GM12878 (cell line): Measurements from ENCODE around the gene AVEN. TPM values are rescaled to one million over a fixed set of nuclear protein-coding genes. Genes with fewer than 3 reads are reported as not detected.

Source experiments
- ATAC-seq: fragments of 200-7000 bp; cut with Tn5 transposase; 3 replicates; pipeline ENCODE4 v1.9.1; 2020; ENCODE audit warnings: mild to moderate bottlenecking, moderate library complexity
- BruUV-seq: library from RNA; stranded (reverse); fragments of 400-500 nt; replicated peaks from 2 replicates; lab custom pipeline; 2021; lab: Mats Ljungman, UMichigan
- CTCF ChIA-PET: fragments of 300-600 bp; sonication (Branson Sonifier 250); formaldehyde crosslinking; extraction: SDS; loops from one replicate; lab custom pipeline; 2021; ENCODE audit warnings: inconsistent platforms; lab: Yijun Ruan, JAX
- POLR2A ChIA-PET: fragments of 350-600 bp; formaldehyde crosslinking; extraction: SDS; loops from one replicate; lab custom pipeline; 2021; ENCODE audit warnings: inconsistent platforms; lab: Charles Lee
- RAD21 ChIA-PET: fragments of 300-600 bp; sonication (Branson Sonifier 250); formaldehyde crosslinking; loops from one replicate; lab custom pipeline; 2023; ENCODE audit warnings: antibody characterized with exemption; ENCODE audit not compliant: unreplicated experiment; lab: Charles Lee
- SMC1A ChIA-PET: fragments of 300-600 bp; sonication (Branson Sonifier 250); formaldehyde crosslinking; loops from one replicate; lab custom pipeline; 2023; ENCODE audit not compliant: unreplicated experiment, uncharacterized antibody; lab: Charles Lee
- DNase-seq: peaks from one replicate; pipeline ENCODE4 v3.0.0-alpha.2; 2011; ENCODE audit warnings: low read depth, low spot score
- FAIRE-seq: peaks from 3 replicates; lab custom pipeline; 2011; peaks lifted over from hg19 to GRCh38; lab: Jason Lieb, UNC
- H2AFZ ChIP-seq: 2 replicates; pipeline ENCODE4 v1.6.0; 2011; ENCODE audit warnings: low read depth, low read length, control low read depth; ENCODE audit not compliant: control insufficient read depth
- H3K27ac ChIP-seq: 2 replicates; pipeline ENCODE4 v1.5.1; 2011; ENCODE audit warnings: control low read depth; ENCODE audit not compliant: control insufficient read depth, insufficient read depth
- H3K27me3 ChIP-seq, 2 experiments: replicated peaks in 1 of 2; 2 replicates each; pipeline versions ENCODE4 v1.6.0 to v1.6.1; 2011; ENCODE audit warnings: low read length in 1 of 2; ENCODE audit not compliant: control insufficient read depth in 2 of 2, insufficient read depth in 2 of 2
- H3K36me3 ChIP-seq, 2 experiments: 2 replicates each; pipeline ENCODE4 v1.5.1; 2011; ENCODE audit warnings: low read length in 1 of 2; ENCODE audit not compliant: control insufficient read depth in 2 of 2, insufficient read depth in 2 of 2
- H3K4me1 ChIP-seq: 2 replicates; pipeline ENCODE4 v1.6.1; 2011; ENCODE audit warnings: mild to moderate bottlenecking, low read length, moderate library complexity, mixed read lengths; ENCODE audit not compliant: control insufficient read depth, insufficient read depth
- H3K4me2 ChIP-seq: 2 replicates; pipeline ENCODE4 v1.6.0; 2011; ENCODE audit warnings: control low read depth; ENCODE audit not compliant: control insufficient read depth, insufficient read depth
- H3K4me3 ChIP-seq: fragments of 200-600 bp; sonication (generic); 2 replicates; pipeline ENCODE4 v1.5.1; 2016
- H3K79me2 ChIP-seq: 2 replicates; pipeline ENCODE4 v1.6.0; 2011; ENCODE audit warnings: low read length; ENCODE audit not compliant: control insufficient read depth, insufficient read depth
- H3K9ac ChIP-seq: 2 replicates; pipeline ENCODE4 v1.8.0; 2011; ENCODE audit warnings: low read length, control low read depth, mixed read lengths; ENCODE audit not compliant: control insufficient read depth, insufficient read depth
- H3K9me3 ChIP-seq: replicated peaks from 3 replicates; pipeline ENCODE4 v1.5.1; 2011; ENCODE audit warnings: mild to moderate bottlenecking, low read length; ENCODE audit not compliant: control insufficient read depth, insufficient read depth
- H4K20me1 ChIP-seq: 2 replicates; pipeline ENCODE4 v1.6.0; 2011; ENCODE audit not compliant: control insufficient read depth, insufficient read depth
- ATF3 ChIP-seq: IDR thresholded peaks from 2 replicates; pipeline ENCODE4 v1.6.1; 2011; ENCODE audit warnings: low read depth, mild to moderate bottlenecking, low read length, moderate library complexity, borderline replicate concordance; ENCODE audit errors: extremely low read depth
- E2F8 ChIP-seq: fragments of 450-650 bp; IDR thresholded peaks from 2 replicates; pipeline ENCODE4 v1.6.1; 2018; ENCODE audit warnings: mild to moderate bottlenecking, low read depth, moderate library complexity; ENCODE audit not compliant: partially characterized antibody
- GATAD2B ChIP-seq: fragments of 450-650 bp; conservative IDR thresholded peaks from 2 replicates; pipeline ENCODE4 v1.6.1; 2017; ENCODE audit warnings: low read depth, mild to moderate bottlenecking, moderate library complexity
- MXI1 ChIP-seq: fragments of 150-350 bp; IDR thresholded peaks from 2 replicates; pipeline ENCODE4 v1.6.1; 2011; ENCODE audit warnings: low read depth, mild to moderate bottlenecking, inconsistent platforms, low read length, improper control_type of control experiment
- NFXL1 ChIP-seq: fragments of 450-650 bp; IDR thresholded peaks from 2 replicates; pipeline ENCODE4 v1.6.1; 2017; ENCODE audit warnings: antibody characterized with exemption, mild to moderate bottlenecking, borderline replicate concordance
- NFYA ChIP-seq: IDR thresholded peaks from 2 replicates; pipeline ENCODE4 v1.6.1; 2011; ENCODE audit warnings: low read depth, mild to moderate bottlenecking, low read length, improper control_type of control experiment, borderline replicate concordance
- NKRF ChIP-seq: fragments of 450-650 bp; conservative IDR thresholded peaks from 2 replicates; pipeline ENCODE4 v1.6.1; 2017; ENCODE audit warnings: mild to moderate bottlenecking, moderate library complexity
- RCOR1 ChIP-seq: conservative IDR thresholded peaks from 2 replicates; pipeline ENCODE4 v1.6.1; 2012; ENCODE audit warnings: low read depth, low read length, improper control_type of control experiment
- SPI1 ChIP-seq: IDR thresholded peaks from 2 replicates; pipeline ENCODE4 v1.6.1; 2011; ENCODE audit warnings: low read depth, mild to moderate bottlenecking, low read length, moderate library complexity, borderline replicate concordance; ENCODE audit not compliant: insufficient read depth
- SUPT20H ChIP-seq: IDR thresholded peaks from 2 replicates; pipeline ENCODE4 v1.6.1; 2011; ENCODE audit warnings: low read depth, mild to moderate bottlenecking, low read length, moderate library complexity, borderline replicate concordance; ENCODE audit not compliant: control insufficient read depth
- TBL1XR1 ChIP-seq: IDR thresholded peaks from 2 replicates; pipeline ENCODE4 v1.6.1; 2012; ENCODE audit warnings: low read depth, low read length, improper control_type of control experiment
- WRNIP1 ChIP-seq: IDR thresholded peaks from 2 replicates; pipeline ENCODE4 v1.6.1; 2011; ENCODE audit warnings: low read depth, low read length, improper control_type of control experiment, borderline replicate concordance
- ZBTB40 ChIP-seq: fragments of 450-650 bp; IDR thresholded peaks from 2 replicates; pipeline ENCODE4 v1.6.1; 2016; ENCODE audit warnings: mild to moderate bottlenecking, moderate library complexity, borderline replicate concordance
- WGBS: methylation state at CpG from one replicate; pipeline ENCODE4 v1.1.6; 2016; ENCODE audit warnings: low lambda C conversion rate; ENCODE audit not compliant: insufficient replicate concordance, insufficient coverage; ENCODE audit errors: missing lambda C conversion rate; 5-methylcytosine and 5-hydroxymethylcytosine counted together
- in situ Hi-C: fragments of 300-500 bp; cut with MboI; formaldehyde crosslinking; loops from 9 replicates; pipeline ENCODE4 v1.14.3; 2018; ENCODE audit warnings: mixed read lengths
- intact Hi-C: fragments of 100-400 bp; cut with micrococcal nuclease; formaldehyde crosslinking; loops from one replicate; pipeline ENCODE4 v1.14.2; 2022; ENCODE audit not compliant: unreplicated experiment
- polyA plus RNA-seq, 11 experiments: library from polyadenylated mRNA; depleted of rRNA in 4 of 11; unstranded in 6 of 11; stranded (reverse) in 5 of 11; fragments of >200 nt; fragmentation: Nextera tagmentation in 4 of 11; fragmentation: Illumina TruSeq in 1 of 11; extraction: Ambion mirVana in 4 of 11; extraction: Trizol in 1 of 11; gene quantifications; 1 replicate in 1 of 11; 2 replicates in 10 of 11; pipeline versions ENCODE4 v1.2.1 to v1.2.3, GENCODE V29; 2011 to 2016; ENCODE audit warnings: inconsistent platforms in 2 of 11, missing spikeins in 2 of 11, low read depth in 1 of 11
- total RNA-seq, 4 experiments: library from RNA; depleted of rRNA in 3 of 4; stranded (reverse); fragments of >200 nt in 3 of 4; fragmentation: Illumina TruSeq in 1 of 4; extraction: Trizol in 1 of 4; gene quantifications; 2 replicates each; pipeline versions ENCODE4 v1.2.1 to v1.2.3, GENCODE V29; 2013 to 2021

The AVEN gene
- total and polyA plus RNA-seq, 10 of the 15 experiments (the other 5 are each of a cell fraction or from before 2014, with no cell fraction given), result 1.4 to 15.1 (median 10.5) TPM

GRCh38 chr15:33960549-33960935 is 78.5 kb downstream of the AVEN start:
- SMC1A ChIA-PET, result interaction anchor here (1.3 kb wide), 1 partner anchor 224 kb away, joined by 5 read pairs; no protein-coding TSS in a partner anchor
- H3K4me2 ChIP-seq, result no peak overlapping the region
- no peak overlapping the region for H3K4me3 ChIP-seq
- no peak overlapping the region for H3K27ac ChIP-seq
- CTCF ChIA-PET, result interaction anchor here (1.1 to 1.3 kb wide), 2 partner anchors 224 to 225 kb away, joined by 3 to 4 read pairs; no protein-coding TSS in a partner anchor
- intact Hi-C loops (no loop called here), in situ Hi-C loops (loop anchor here (5.0 kb wide), 1 partner anchor 223 kb away; no protein-coding TSS in a partner anchor)
- FAIRE-seq (no peak), ATAC-seq (no peak), DNase-seq (no peak)
- WGBS, result 83% methylated on average over 3 of the region's 3 CpGs
- no peak overlapping the region for H3K9ac ChIP-seq
- H3K4me1 ChIP-seq, result no peaks in the 10 kb centered on the region
- no peaks in the 10 kb centered on the region for H3K27me3 ChIP-seq
- POLR2A ChIA-PET, result no interaction called here
- RAD21 ChIA-PET, result no interaction called here
- H2AFZ ChIP-seq, result no peak overlapping the region
- no peaks in the 10 kb centered on the region for H4K20me1 ChIP-seq
- no peaks in the 10 kb centered on the region for H3K79me2 ChIP-seq
- BruUV-seq, result no TSS peak
- H3K36me3 ChIP-seq, result no peaks in the 10 kb centered on the region
- no peaks in the 10 kb centered on the region for H3K9me3 ChIP-seq
- no peak for TF ChIP-seq GATAD2B
- TF ChIP-seq NFYA, result no peak
- no peak for TF ChIP-seq MXI1
- no peak for TF ChIP-seq WRNIP1
- TF ChIP-seq NFXL1, result no peak
- no peak for TF ChIP-seq SUPT20H
- no peak for TF ChIP-seq ZBTB40
- TF ChIP-seq TBL1XR1, result no peak
- TF ChIP-seq NKRF, result no peak
- TF ChIP-seq SPI1, result no peak
- TF ChIP-seq E2F8, result no peak
- no peak for TF ChIP-seq RCOR1
- no peak for TF ChIP-seq ATF3
- TF ChIP-seq, all 136 proteins: peak for 0
